DND-41 (cell line): ENCODE data around the gene MACROD2.

Source experiments
- EZH2 ChIP-seq: IDR thresholded peaks from 3 replicates; pipeline ENCODE4 v1.6.1; 2012; ENCODE audit warnings: borderline replicate concordance, low read depth, mild to moderate bottlenecking, moderate library complexity, low read length, inconsistent platforms; ENCODE audit not compliant: severe bottlenecking
- TF ChIP-seq, protein P1 (sequence below): IDR thresholded peaks from 2 replicates; pipeline ENCODE4 v1.5.1; 2012; ENCODE audit warnings: borderline replicate concordance, low read length, moderate library complexity, mild to moderate bottlenecking; ENCODE audit not compliant: poor library complexity, severe bottlenecking; ENCODE audit errors: extremely low read depth

DNA sequence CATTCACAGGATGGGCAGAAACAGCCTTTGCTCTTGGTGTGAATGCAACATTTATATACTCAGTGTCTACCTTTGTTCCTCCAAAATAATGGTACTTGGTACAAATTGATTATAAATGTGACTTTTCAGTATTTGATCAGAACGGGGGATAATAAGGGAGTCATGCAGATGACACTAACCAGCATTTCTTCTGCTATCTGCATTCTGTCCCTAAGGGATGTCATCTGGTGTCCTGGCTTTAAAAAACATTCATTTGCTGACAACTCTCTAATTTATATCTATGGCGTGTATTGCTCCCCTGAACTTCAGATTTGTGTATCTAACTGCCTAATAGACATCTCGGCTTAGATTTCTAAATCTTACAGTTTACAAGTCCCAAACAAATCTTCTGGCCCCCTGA lies 418.5 kb downstream of the MACROD2 start:
- TF ChIP-seq, protein P1, sequence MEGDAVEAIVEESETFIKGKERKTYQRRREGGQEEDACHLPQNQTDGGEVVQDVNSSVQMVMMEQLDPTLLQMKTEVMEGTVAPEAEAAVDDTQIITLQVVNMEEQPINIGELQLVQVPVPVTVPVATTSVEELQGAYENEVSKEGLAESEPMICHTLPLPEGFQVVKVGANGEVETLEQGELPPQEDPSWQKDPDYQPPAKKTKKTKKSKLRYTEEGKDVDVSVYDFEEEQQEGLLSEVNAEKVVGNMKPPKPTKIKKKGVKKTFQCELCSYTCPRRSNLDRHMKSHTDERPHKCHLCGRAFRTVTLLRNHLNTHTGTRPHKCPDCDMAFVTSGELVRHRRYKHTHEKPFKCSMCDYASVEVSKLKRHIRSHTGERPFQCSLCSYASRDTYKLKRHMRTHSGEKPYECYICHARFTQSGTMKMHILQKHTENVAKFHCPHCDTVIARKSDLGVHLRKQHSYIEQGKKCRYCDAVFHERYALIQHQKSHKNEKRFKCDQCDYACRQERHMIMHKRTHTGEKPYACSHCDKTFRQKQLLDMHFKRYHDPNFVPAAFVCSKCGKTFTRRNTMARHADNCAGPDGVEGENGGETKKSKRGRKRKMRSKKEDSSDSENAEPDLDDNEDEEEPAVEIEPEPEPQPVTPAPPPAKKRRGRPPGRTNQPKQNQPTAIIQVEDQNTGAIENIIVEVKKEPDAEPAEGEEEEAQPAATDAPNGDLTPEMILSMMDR: no peak
- TF ChIP-seq EZH2: no peak
